COLO829 (cell line): ENCODE results near the gene ASTL.
"Not testable (repeated sequence)": the region's sequence is repeated elsewhere in the genome, so short reads cannot be mapped to it uniquely, and the experiment has no call there.

ENCODE experiments used
- DNase-seq: peaks from one replicate; pipeline ENCODE4 v3.0.0; 2012; ENCODE audit warnings: low spot score

Gene ASTL

GRCh38 chr2:96098900-96099590 is 39.3 kb downstream of the ASTL start:
- no peak for DNase-seq

GRCh38 chr2:96097951-96098823 is 40.1 kb downstream of the ASTL start:
- DNase-seq = no peak

GRCh38 chr2:96097441-96097840 is 40.9 kb downstream of the ASTL start:
- DNase-seq = no peak

- DNase-seq = no peak
Measured at GRCh38 chr2:96095116-96095636, 43.1 kb downstream of the ASTL start.

- no peak for DNase-seq
Measured at GRCh38 chr2:96093528-96093927, 44.8 kb downstream of the ASTL start.

- no peak for DNase-seq
Measured at GRCh38 chr2:96092951-96093350, 45.4 kb downstream of the ASTL start.

- DNase-seq = no peak
Measured at GRCh38 chr2:96092573-96092877, 45.8 kb downstream of the ASTL start.

GRCh38 chr2:96091711-96092572 is 46.4 kb downstream of the ASTL start:
- no peak for DNase-seq

- no peak for DNase-seq
Measured at GRCh38 chr2:96091141-96091710, 47.1 kb downstream of the ASTL start.

GRCh38 chr2:96090196-96090926 is 47.9 kb downstream of the ASTL start:
- no peak for DNase-seq

GRCh38 chr2:96089356-96090195 is 48.7 kb downstream of the ASTL start:
- no peak for DNase-seq

- DNase-seq = no peak
Measured at GRCh38 chr2:96088340-96089335, 49.7 kb downstream of the ASTL start.

- DNase-seq = no peak
Measured at GRCh38 chr2:96087130-96087529, 51.2 kb downstream of the ASTL start.

- no peak for DNase-seq
Measured at GRCh38 chr2:96085541-96086355, 52.6 kb downstream of the ASTL start.

- DNase-seq = not testable (repeated sequence)
Measured at GRCh38 chr2:96084858-96085518, 53.3 kb downstream of the ASTL start.

- no peak for DNase-seq
Measured at GRCh38 chr2:96083989-96084857, 54.1 kb downstream of the ASTL start.
